Stomach (tissue), 19 donors: ENCODE measurements around the gene F3. TPM values are rescaled to one million over a fixed set of nuclear protein-coding genes. Genes with fewer than 3 reads are reported as not detected.

ENCODE experiments used
- DNase-seq, 2 donors: peaks; one replicate each; pipeline versions ENCODE4 v3.0.0 to v3.0.0-alpha.2; 2013 to 2019
- H3K27ac ChIP-seq, 5 donors: fragments of 200-600 bp in 4 of 5; sonication (generic) in 4 of 5; one replicate each; pipeline ENCODE4 v1.5.1; 2013 to 2019; ENCODE audit warnings: mild to moderate bottlenecking in 1 of 5, moderate library complexity in 1 of 5
- H3K27me3 ChIP-seq, 3 donors: fragments of 200-600 bp; sonication (generic); one replicate each; pipeline ENCODE4 v1.5.1; 2017 to 2019; ENCODE audit warnings: mixed run types in 1 of 3
- H3K36me3 ChIP-seq, 4 donors: fragments of 200-600 bp; sonication (generic); 1 replicate in 3 of 4; 2 replicates in 1 of 4; pipeline ENCODE4 v1.5.1; 2016 to 2019
- H3K4me1 ChIP-seq, 4 donors: fragments of 200-600 bp; sonication (generic); one replicate each; pipeline ENCODE4 v1.5.1; 2016 to 2019
- H3K4me3 ChIP-seq, 4 donors: fragments of 200-600 bp; sonication (generic) in 3 of 4; one replicate each; pipeline ENCODE4 v1.5.1; 2016 to 2019; ENCODE audit warnings: mild to moderate bottlenecking in 1 of 4
- H3K9me3 ChIP-seq, 4 donors: fragments of 200-600 bp; sonication (generic); one replicate each; pipeline ENCODE4 v1.5.1; 2016 to 2019
- EP300 ChIP-seq: sonication (generic); formaldehyde crosslinking; IDR thresholded peaks from one replicate; pipeline ENCODE4 v1.6.1; 2017; ENCODE audit warnings: antibody characterized with exemption
- POLR2A ChIP-seq, 4 donors: fragments of 450-650 bp; IDR thresholded peaks; one replicate each; pipeline ENCODE4 v1.6.1; 2016; ENCODE audit warnings: antibody characterized with exemption in 4 of 4, control low read depth in 2 of 4, mild to moderate bottlenecking in 1 of 4, moderate library complexity in 1 of 4
- POLR2AphosphoS5 ChIP-seq, 3 donors: sonication (generic); formaldehyde crosslinking; IDR thresholded peaks; one replicate each; pipeline ENCODE4 v1.6.1; 2016; ENCODE audit warnings: antibody characterized with exemption in 3 of 3
- WGBS, 5 donors: extraction: QIAGEN DNeasy Blood & Tissue Kit in 3 of 5; methylation state at CpG; one replicate each; pipeline versions ENCODE4 v1.1.5 to v1.1.7; 2013 to 2018; 5-methylcytosine and 5-hydroxymethylcytosine counted together
- intact Hi-C: fragments of 100-400 bp; cut with DNase I; formaldehyde crosslinking; loops from one replicate; pipeline ENCODE4 v1.15.1; 2023; ENCODE audit warnings: low total_unique reads
- long read RNA-seq, 10 donors: transcript quantifications; one replicate each; lab custom pipeline, GENCODE V29; 2026
- polyA plus RNA-seq, 3 donors: library from polyadenylated mRNA; stranded (reverse); fragments of 200-250 nt; gene quantifications; one replicate each; pipeline ENCODE4 v1.2.3, GENCODE V29; 2013
- total RNA-seq, 5 donors: library from RNA; depleted of rRNA; stranded (reverse); fragments of >200 nt; gene quantifications; one replicate each; pipeline versions ENCODE4 v1.1.0 to v1.2.3, GENCODE V29; 2014 to 2016
- TF ChIP-seq, protein P1 (sequence below), 7 experiments: fragments of 450-650 bp in 4 of 7; fragments of 200-600 bp in 3 of 7; sonication (generic) in 3 of 7; IDR thresholded peaks; one replicate each; pipeline ENCODE4 v1.5.1; 2016 to 2019; ENCODE audit warnings: antibody characterized with exemption in 7 of 7, control low read depth in 2 of 7, mild to moderate bottlenecking in 1 of 7
- donor health status: healthy with polysubstance abuse.
- donor health status: Bipolar disorder and iron deficiency.
- donor health status: healthy.

F3 gene
- total RNA-seq (100 to 1,000 TPM in 3 of 5 donors, 10 to 100 TPM in 2; 36.6 to 206 (median 108) TPM), polyA plus RNA-seq (10 to 100 TPM; 40.7 to 67.2 (median 43.8) TPM)
- long read RNA-seq, donor 1, partial matches to known transcripts = 0 of 1 reads
- long read RNA-seq, donor 1, other reads (novel, unspliced or antisense) = 0 of 1 reads
- long read RNA-seq, donor 2, partial matches to known transcripts = 0 of 2 reads
- long read RNA-seq, donor 2, other reads (novel, unspliced or antisense) = 0 of 2 reads
- long read RNA-seq, donor 3 = 0 reads
- long read RNA-seq, donor 4 = 0 reads
- long read RNA-seq, donor 5, partial matches to known transcripts = 0 of 4 reads
- long read RNA-seq, donor 5, other reads (novel, unspliced or antisense) = 0 of 4 reads
- long read RNA-seq, donor 6 = 0 reads
- long read RNA-seq, donor 7, partial matches to known transcripts = 0 of 4 reads
- long read RNA-seq, donor 7, other reads (novel, unspliced or antisense) = 0 of 4 reads
- long read RNA-seq, donor 8, partial matches to known transcripts = 0 of 3 reads
- long read RNA-seq, donor 8, other reads (novel, unspliced or antisense) = 0 of 3 reads
- long read RNA-seq, donor 9, partial matches to known transcripts = 0 of 2 reads
- long read RNA-seq, donor 9, other reads (novel, unspliced or antisense) = 0 of 2 reads
- long read RNA-seq, donor 10, partial matches to known transcripts = 24 of 28 reads
- long read RNA-seq, donor 10, other reads (novel, unspliced or antisense) = 0 of 28 reads

DNA sequence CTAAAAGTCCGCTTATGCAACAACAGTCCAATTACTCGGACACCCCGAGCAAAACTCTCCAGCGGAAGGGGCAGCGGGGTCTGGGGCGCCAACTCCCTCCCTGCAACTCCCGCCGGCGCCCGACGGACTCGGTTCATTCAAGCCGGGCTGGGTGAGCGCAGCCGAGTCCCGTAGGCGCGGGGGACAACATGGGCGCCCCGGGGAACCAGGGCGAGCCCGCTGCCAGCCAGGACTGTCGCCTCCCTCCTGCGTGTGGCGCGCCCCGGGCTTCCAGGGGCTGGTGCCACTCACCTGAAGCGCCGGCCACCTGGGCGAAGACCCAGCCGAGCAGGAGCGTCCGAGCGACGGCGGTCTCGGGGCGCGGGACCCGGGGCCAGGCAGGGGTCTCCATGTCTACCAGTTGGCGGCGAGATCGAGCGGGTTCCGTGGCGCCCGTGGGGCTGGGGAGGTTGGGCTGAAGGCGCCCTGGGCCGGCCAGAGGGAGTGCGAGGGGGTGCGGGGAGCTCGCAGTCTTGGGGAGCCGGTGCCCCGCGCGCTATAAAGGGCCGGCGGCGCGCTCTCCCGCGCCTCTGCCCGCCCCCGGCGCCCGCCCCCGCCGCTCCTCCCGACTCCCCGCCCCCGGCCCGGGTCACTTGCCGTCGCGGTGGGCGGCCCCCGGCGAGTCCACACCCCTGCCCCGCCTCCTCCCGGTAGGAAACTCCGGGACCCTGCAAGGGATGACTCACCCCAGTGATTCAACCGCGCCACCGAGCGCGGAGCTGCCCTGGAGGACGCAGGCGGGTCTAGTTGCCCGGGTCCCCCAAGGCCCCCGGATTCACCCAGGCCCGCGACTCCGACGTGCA is at the start of gene F3:
TSS of gene F3 (minus strand) at position 514 of the 842 bp plus-strand sequence. CDS start at position 391, 123 bp downstream.
- Histone ChIP-seq H3K9me3 (no peaks in the 10 kb centered on the region), H3K36me3 (peaks cover 0 to 3% (median under 1%) of the 10 kb centered on the region in 4 donors), H3K27ac (peak within 1 kb of the TSS; percentile 85 to 94 (median 91)), H3K4me3 (peak within 1 kb of the TSS; percentile 54 to 84 (median 76)), H3K4me1 (peaks cover 26 to 74% (median 53%) of the 10 kb centered on the region in 4 donors), H3K27me3 (no peaks in the 10 kb centered on the region)
- WGBS, 5 donors = 1% methylated on average over 26 to 94 of the region's 94 CpGs
- intact Hi-C loops = no loop called here
- TF ChIP-seq POLR2A (IDR thresholded peaks at IDR 0.05) (peak in 2 of 4 donors; percentile 64 to 79), POLR2AphosphoS5 (IDR thresholded peaks at IDR 0.05) (peak; percentile 96 to 97 (median 97)), EP300 (no peak)
- TF ChIP-seq, protein P1, sequence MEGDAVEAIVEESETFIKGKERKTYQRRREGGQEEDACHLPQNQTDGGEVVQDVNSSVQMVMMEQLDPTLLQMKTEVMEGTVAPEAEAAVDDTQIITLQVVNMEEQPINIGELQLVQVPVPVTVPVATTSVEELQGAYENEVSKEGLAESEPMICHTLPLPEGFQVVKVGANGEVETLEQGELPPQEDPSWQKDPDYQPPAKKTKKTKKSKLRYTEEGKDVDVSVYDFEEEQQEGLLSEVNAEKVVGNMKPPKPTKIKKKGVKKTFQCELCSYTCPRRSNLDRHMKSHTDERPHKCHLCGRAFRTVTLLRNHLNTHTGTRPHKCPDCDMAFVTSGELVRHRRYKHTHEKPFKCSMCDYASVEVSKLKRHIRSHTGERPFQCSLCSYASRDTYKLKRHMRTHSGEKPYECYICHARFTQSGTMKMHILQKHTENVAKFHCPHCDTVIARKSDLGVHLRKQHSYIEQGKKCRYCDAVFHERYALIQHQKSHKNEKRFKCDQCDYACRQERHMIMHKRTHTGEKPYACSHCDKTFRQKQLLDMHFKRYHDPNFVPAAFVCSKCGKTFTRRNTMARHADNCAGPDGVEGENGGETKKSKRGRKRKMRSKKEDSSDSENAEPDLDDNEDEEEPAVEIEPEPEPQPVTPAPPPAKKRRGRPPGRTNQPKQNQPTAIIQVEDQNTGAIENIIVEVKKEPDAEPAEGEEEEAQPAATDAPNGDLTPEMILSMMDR (IDR thresholded peaks at IDR 0.05) = peak in 1 of 7 experiments; percentile 16
- peak; percentile 93 to 96 for DNase-seq

DNA sequence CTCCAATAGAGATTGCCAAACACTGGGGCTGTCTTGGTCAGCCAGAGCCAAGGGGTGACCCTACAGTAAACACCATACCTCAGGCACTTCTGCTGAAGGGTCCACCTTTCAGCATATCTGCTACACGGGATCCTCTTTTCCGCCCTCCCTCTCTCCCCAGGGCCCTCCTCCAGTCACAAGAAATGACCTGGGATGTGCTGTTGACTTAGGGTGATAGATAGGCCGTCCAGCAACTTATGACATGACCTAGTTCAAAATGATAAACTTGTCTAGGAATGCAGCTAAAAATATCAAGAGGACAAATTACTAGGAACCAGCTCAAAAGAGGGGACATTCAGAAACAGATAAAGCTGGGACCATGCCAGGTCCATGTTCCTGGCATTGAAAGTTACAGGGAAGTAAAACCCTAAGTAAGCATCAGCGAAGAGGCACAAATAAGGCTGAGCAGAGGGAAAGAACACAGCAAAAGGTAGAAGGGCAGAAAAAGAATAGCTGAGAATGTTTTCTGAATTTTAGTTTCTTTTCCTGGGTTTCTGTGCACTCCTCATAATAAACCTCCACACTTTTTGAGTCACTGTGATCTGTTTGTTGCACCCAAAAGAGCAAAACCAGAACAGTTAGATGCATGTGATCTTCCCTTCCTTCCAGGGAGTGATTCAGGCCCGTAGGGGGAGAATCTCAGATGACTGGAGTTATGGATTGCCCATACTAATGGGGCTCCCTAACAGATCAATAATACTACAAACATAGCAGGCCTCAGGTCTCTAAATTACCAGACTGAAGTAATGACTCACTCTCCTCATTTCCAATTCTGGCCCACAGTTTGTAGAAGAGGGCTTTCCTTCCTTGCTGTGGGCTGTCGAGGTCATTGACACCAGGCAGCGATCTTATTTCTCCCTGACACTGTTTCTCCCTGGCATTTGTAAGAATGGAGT is 48.9 kb upstream of the F3 start:
- H3K27ac ChIP-seq = peak overlapping the region in 4 of 5 donors; percentile 18 to 73 (median 36)
- intact Hi-C loops = loop anchor here (10.0 kb wide), 1 partner anchor 56 kb away; no protein-coding TSS in a partner anchor
- no peaks in the 10 kb centered on the region for H3K36me3 ChIP-seq
- no peaks in the 10 kb centered on the region for H3K9me3 ChIP-seq
- TF ChIP-seq POLR2A (IDR thresholded peaks at IDR 0.05) (no peak), EP300 (no peak), POLR2AphosphoS5 (IDR thresholded peaks at IDR 0.05) (no peak)
- TF ChIP-seq, protein P1 (IDR thresholded peaks at IDR 0.05) = no peak
- DNase-seq = no peak
- H3K4me1 ChIP-seq = peaks cover 4 to 19% (median 14%) of the 10 kb centered on the region in 4 donors
- WGBS, 5 donors = 53 to 75% (median 64%) methylated on average over 7 of the region's 7 CpGs
- no peak overlapping the region for H3K4me3 ChIP-seq
- H3K27me3 ChIP-seq = no peaks in the 10 kb centered on the region

DNA sequence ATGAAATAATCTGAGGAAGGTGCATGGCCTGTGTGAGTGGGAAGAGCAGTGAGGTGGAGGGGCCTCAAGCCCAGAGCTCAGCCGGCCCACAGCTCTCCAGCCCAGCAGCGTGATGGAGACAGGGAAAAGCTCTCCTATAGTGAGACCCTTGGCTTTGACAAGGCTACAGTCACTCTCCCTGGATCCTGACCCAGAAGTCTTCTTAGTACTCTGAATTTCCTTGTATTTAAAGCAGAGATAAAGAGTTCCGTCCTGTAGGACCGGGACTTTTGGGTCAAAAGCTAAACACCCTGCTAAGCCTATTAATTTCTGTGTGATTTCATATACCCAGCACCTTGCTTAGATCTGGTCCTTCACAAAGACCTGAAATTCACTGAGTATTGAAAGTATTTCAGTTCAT is 48.2 kb upstream of the F3 start:
- intact Hi-C loops = loop anchor here (10.0 kb wide), 1 partner anchor 55 kb away; no protein-coding TSS in a partner anchor
- DNase-seq = no peak
- Histone ChIP-seq H3K36me3 (no peaks in the 10 kb centered on the region), H3K4me1 (peaks cover 4 to 19% (median 12%) of the 10 kb centered on the region in 4 donors), H3K9me3 (no peaks in the 10 kb centered on the region), H3K27ac (peak overlapping the region in 3 of 5 donors; percentile 18 to 73 (median 40)), H3K27me3 (no peaks in the 10 kb centered on the region), H3K4me3 (no peak overlapping the region)
- TF ChIP-seq EP300 = no peak
- TF ChIP-seq, protein P1 (IDR thresholded peaks at IDR 0.05) = no peak
- no peak for TF ChIP-seq POLR2A (IDR thresholded peaks at IDR 0.05)
- TF ChIP-seq POLR2AphosphoS5 (IDR thresholded peaks at IDR 0.05) = no peak
- 77 to 90% (median 89%) methylated on average over 4 of the region's 4 CpGs for WGBS, 5 donors
